Prostate gland (tissue), 2 donors: ENCODE results near the gene ABCB1.

Experiments
- CTCF ChIP-seq, 4 experiments: fragments of 200-600 bp in 2 of 4; fragments of 450-650 bp in 2 of 4; sonication (generic) in 2 of 4; IDR thresholded peaks; 1 replicate in 3 of 4; 2 replicates in 1 of 4; pipeline ENCODE4 v1.5.1; 2016 to 2019; ENCODE audit warnings: antibody characterized with exemption in 4 of 4, mild to moderate bottlenecking in 2 of 4, moderate library complexity in 2 of 4
- POLR2A ChIP-seq: fragments of 450-650 bp; IDR thresholded peaks from one replicate; pipeline ENCODE4 v1.6.1; 2016; ENCODE audit warnings: antibody characterized with exemption, mild to moderate bottlenecking

DNA sequence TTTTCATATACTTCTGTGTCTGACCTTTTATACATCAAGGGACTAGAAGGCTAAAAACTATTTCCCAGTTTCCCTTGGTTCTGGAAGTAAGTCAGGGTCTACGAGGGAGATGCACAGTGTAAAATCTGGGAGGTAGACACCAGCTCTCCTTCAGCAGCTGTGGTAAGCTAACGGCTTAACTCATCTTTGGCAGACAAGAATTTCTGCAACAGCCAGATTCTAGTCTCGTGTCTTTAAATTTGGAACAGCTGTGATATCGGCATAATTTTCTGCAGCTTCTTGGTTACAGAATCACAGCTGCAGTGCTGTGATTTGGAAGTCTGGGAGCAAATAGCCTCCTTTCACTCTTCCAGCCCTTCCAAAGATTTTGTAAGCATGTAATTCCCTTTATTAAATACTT lies 87.8 kb downstream of the ABCB1 start:
- TF ChIP-seq POLR2A: no peak
- no peak for TF ChIP-seq CTCF (IDR thresholded peaks at IDR 0.05)
